Endothelial cell of umbilical vein (primary cell): ENCODE data around the gene LRP1B. TPM values are rescaled to one million over a fixed set of nuclear protein-coding genes. Genes with fewer than 3 reads are reported as not detected.

Experiments
- BruUV-seq: library from RNA; stranded (reverse); fragments of 400-500 nt; replicated peaks from 2 replicates; lab custom pipeline; 2021; lab: Mats Ljungman, UMichigan
- CTCF ChIA-PET: fragments of 300-600, 350-600 bp; sonication (Branson Sonifier 250); formaldehyde crosslinking; loops from one replicate; lab custom pipeline; 2021; ENCODE audit warnings: antibody characterized with exemption, inconsistent platforms; lab: Charles Lee
- POLR2A ChIA-PET: fragments of 300-600, 350-600 bp; sonication (Branson Sonifier 250); formaldehyde crosslinking; loops from one replicate; lab custom pipeline; 2021; ENCODE audit warnings: antibody characterized with exemption, inconsistent platforms; lab: Charles Lee
- DNase-seq: peaks from one replicate; pipeline ENCODE4 v3.0.0-alpha.2; 2011; ENCODE audit warnings: low read depth, low spot score
- FAIRE-seq: peaks from 2 replicates; lab custom pipeline; 2011; peaks lifted over from hg19 to GRCh38; lab: Jason Lieb, UNC
- H2AFZ ChIP-seq: 2 replicates; pipeline ENCODE4 v1.6.0; 2012; ENCODE audit warnings: low read depth, low read length, control low read depth, inconsistent platforms
- H3K27ac ChIP-seq: 2 replicates; pipeline ENCODE4 v1.5.1; 2011; ENCODE audit warnings: low read depth, mild to moderate bottlenecking, control low read depth, low read length, moderate library complexity; ENCODE audit not compliant: insufficient read depth
- H3K27me3 ChIP-seq, 2 experiments: 2 replicates each; pipeline versions ENCODE4 v1.6.0 to v1.6.1; 2011; ENCODE audit warnings: low read length in 2 of 2, mixed read lengths in 1 of 2; ENCODE audit not compliant: control insufficient read depth in 2 of 2, insufficient read depth in 2 of 2
- H3K36me3 ChIP-seq, 2 experiments: 2 replicates in 1 of 2; 3 replicates in 1 of 2; pipeline ENCODE4 v1.5.1; 2011; ENCODE audit warnings: low read length in 2 of 2, mild to moderate bottlenecking in 1 of 2, moderate library complexity in 1 of 2; ENCODE audit not compliant: control insufficient read depth in 2 of 2, insufficient read depth in 2 of 2; ENCODE audit errors: extremely low read depth in 1 of 2
- H3K4me1 ChIP-seq: 3 replicates; pipeline ENCODE4 v1.5.1; 2011; ENCODE audit warnings: mild to moderate bottlenecking, low read length; ENCODE audit not compliant: control insufficient read depth, insufficient read depth; ENCODE audit errors: extremely low read depth
- H3K4me2 ChIP-seq: 2 replicates; pipeline ENCODE4 v1.6.1; 2011; ENCODE audit warnings: low read length, control low read depth, mixed read lengths; ENCODE audit not compliant: insufficient read depth
- H3K4me3 ChIP-seq, 3 experiments: fragments of 200-600 bp in 1 of 3; sonication (generic), shearing (Covaris generic) in 1 of 3; replicated peaks in 1 of 3; 2 replicates each; pipeline ENCODE4 v1.5.1; 2011 to 2016; ENCODE audit warnings: control low read depth in 3 of 3, low read length in 3 of 3, mild to moderate bottlenecking in 2 of 3, inconsistent platforms in 1 of 3, low read depth in 1 of 3, moderate library complexity in 1 of 3; ENCODE audit not compliant: insufficient read depth in 1 of 3
- H3K79me2 ChIP-seq: 2 replicates; pipeline ENCODE4 v1.6.0; 2012; ENCODE audit warnings: low read length, inconsistent platforms; ENCODE audit not compliant: control insufficient read depth, insufficient read depth
- H3K9ac ChIP-seq: replicated peaks from 2 replicates; pipeline ENCODE3; 2011; ENCODE audit warnings: low read length, control low read depth; ENCODE audit not compliant: insufficient read depth; ENCODE audit errors: extremely low read depth
- H3K9me1 ChIP-seq: replicated peaks from 3 replicates; pipeline ENCODE4 v1.6.0; 2011; ENCODE audit warnings: mild to moderate bottlenecking, low read length; ENCODE audit not compliant: control insufficient read depth, insufficient read depth; ENCODE audit errors: extremely low read depth
- H3K9me3 ChIP-seq: replicated peaks from 2 replicates; pipeline ENCODE4 v1.5.1; 2012; ENCODE audit warnings: low read length, inconsistent platforms; ENCODE audit not compliant: control insufficient read depth, insufficient read depth
- H4K20me1 ChIP-seq: replicated peaks from 2 replicates; pipeline ENCODE3; 2011; ENCODE audit warnings: mild to moderate bottlenecking, low read length; ENCODE audit not compliant: control insufficient read depth, insufficient read depth; ENCODE audit errors: extremely low read depth
- EZH2 ChIP-seq: IDR thresholded peaks from 2 replicates; pipeline ENCODE4 v1.6.1; 2012; ENCODE audit warnings: borderline replicate concordance, low read depth, mild to moderate bottlenecking, moderate library complexity, low read length, inconsistent platforms; ENCODE audit not compliant: severe bottlenecking
- FOS ChIP-seq: IDR thresholded peaks from 2 replicates; pipeline ENCODE4 v1.6.1; 2011; ENCODE audit warnings: mild to moderate bottlenecking, low read length, moderate library complexity, borderline replicate concordance; ENCODE audit not compliant: insufficient read depth
- GATA2 ChIP-seq: IDR thresholded peaks from 2 replicates; pipeline ENCODE4 v1.7.0; 2011; ENCODE audit warnings: low read depth, mild to moderate bottlenecking, moderate library complexity, mixed read lengths, low read length; ENCODE audit not compliant: insufficient read length, insufficient read depth
- JUN ChIP-seq: IDR thresholded peaks from 2 replicates; pipeline ENCODE4 v1.6.1; 2011; ENCODE audit warnings: borderline replicate concordance, low read depth; ENCODE audit not compliant: insufficient read length, insufficient read depth
- MYC ChIP-seq: IDR thresholded peaks from one replicate; pipeline ENCODE4 v1.6.1; 2011; ENCODE audit warnings: mild to moderate bottlenecking, low read depth, low read length
- POLR2A ChIP-seq: IDR thresholded peaks from 2 replicates; pipeline ENCODE4 v1.6.1; 2012; ENCODE audit warnings: low read depth, mild to moderate bottlenecking, control low read depth, low read length
- POLR2AphosphoS5 ChIP-seq: IDR thresholded peaks from 2 replicates; pipeline ENCODE4 v1.6.1; 2012; ENCODE audit warnings: low read depth, mild to moderate bottlenecking, control low read depth, low read length, moderate library complexity; ENCODE audit not compliant: insufficient read depth
- dilution Hi-C: fragments of 300-500 bp; cut with MboI; formaldehyde crosslinking; loops from one replicate; pipeline ENCODE4 v1.15.0; 2019; ENCODE audit warnings: low sequenced_read_pairs; ENCODE audit not compliant: extremely low pct_ligation_motif_present
- intact Hi-C: fragments of 100-400 bp; cut with micrococcal nuclease; formaldehyde crosslinking; loops from one replicate; pipeline ENCODE4 v1.10.0; 2022
- polyA plus RNA-seq, 4 experiments: library from polyadenylated mRNA; depleted of rRNA in 3 of 4; stranded (reverse) in 3 of 4; unstranded in 1 of 4; fragments of >200 nt; gene quantifications; 2 replicates each; pipeline versions ENCODE4 v1.2.1 to v1.2.3, GENCODE V29; 2011 to 2012; ENCODE audit warnings: missing spikeins in 1 of 4
- total RNA-seq: library from RNA; stranded (reverse); gene quantifications from 2 replicates; pipeline ENCODE4 v1.2.3, GENCODE V29; 2021
- TF ChIP-seq, protein P1 (sequence below), 2 donors: IDR thresholded peaks; 1 replicate in 1 of 2; 2 replicates in 1 of 2; pipeline ENCODE4 v1.5.1; 2011; ENCODE audit warnings: low read length in 2 of 2, mild to moderate bottlenecking in 2 of 2, moderate library complexity in 2 of 2, control low read depth in 1 of 2, inconsistent platforms in 1 of 2, low read depth in 1 of 2; ENCODE audit not compliant: insufficient read depth in 1 of 2; ENCODE audit errors: extremely low read depth in 1 of 2
- TF ChIP-seq, protein P2 (sequence below): IDR thresholded peaks from 2 replicates; pipeline ENCODE4 v1.6.1; 2011; ENCODE audit not compliant: insufficient read depth, insufficient read length

Gene LRP1B
- total and polyA plus RNA-seq, 2 donors (not counting 3 experiments of a cell fraction or from before 2014, with no cell fraction given) = 0.03 to 0.07 TPM

DNA sequence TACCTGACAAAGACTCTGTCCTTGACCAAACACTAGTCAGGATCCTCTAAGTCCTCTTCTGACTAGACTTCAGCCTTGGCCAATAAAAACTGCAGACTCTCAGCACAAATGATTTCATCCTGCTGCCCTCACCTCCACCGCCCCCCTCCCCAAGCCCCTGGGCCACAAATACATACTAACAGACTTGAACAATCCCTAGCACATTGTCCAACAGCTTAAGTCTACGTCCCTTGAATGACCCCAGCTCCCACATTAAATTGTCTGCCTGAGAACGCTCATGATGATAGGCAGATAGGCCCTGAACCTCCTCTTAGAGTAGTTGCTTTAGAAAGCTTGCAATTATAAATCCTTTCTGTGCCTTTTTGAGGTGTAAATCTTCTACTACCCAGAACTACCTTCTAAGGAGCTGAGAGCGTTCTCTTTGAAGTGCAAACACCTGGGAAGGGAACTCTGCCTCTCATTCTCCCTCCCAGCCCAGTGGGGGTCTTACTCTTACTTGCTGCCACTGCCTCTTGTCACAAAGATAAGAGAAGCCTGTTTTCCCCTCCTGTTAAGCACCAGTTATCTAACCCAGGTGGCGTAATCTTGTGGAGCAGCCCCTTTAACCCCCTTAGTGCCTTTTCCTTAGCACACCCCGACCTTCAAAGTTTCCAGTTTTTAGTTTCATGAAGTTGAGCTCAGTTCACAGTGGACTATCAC, 1225.6 kb downstream of the LRP1B start:
- no peak overlapping the region for H3K4me3 ChIP-seq
- H3K4me1 ChIP-seq = no peaks in the 10 kb centered on the region
- H3K9me3 ChIP-seq = no peaks in the 10 kb centered on the region
- H3K4me2 ChIP-seq = no peak overlapping the region
- H3K27me3 ChIP-seq = peaks cover 0 to 2% of the 10 kb centered on the region in 2 experiments
- FAIRE-seq = no peak
- TF ChIP-seq, protein P1, sequence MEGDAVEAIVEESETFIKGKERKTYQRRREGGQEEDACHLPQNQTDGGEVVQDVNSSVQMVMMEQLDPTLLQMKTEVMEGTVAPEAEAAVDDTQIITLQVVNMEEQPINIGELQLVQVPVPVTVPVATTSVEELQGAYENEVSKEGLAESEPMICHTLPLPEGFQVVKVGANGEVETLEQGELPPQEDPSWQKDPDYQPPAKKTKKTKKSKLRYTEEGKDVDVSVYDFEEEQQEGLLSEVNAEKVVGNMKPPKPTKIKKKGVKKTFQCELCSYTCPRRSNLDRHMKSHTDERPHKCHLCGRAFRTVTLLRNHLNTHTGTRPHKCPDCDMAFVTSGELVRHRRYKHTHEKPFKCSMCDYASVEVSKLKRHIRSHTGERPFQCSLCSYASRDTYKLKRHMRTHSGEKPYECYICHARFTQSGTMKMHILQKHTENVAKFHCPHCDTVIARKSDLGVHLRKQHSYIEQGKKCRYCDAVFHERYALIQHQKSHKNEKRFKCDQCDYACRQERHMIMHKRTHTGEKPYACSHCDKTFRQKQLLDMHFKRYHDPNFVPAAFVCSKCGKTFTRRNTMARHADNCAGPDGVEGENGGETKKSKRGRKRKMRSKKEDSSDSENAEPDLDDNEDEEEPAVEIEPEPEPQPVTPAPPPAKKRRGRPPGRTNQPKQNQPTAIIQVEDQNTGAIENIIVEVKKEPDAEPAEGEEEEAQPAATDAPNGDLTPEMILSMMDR (IDR thresholded peaks at IDR 0.05; ENCODE audit: extremely low read depth in 1 of 2, insufficient read depth in 1 of 2, low read depth in 1 of 2, low read length in 2 of 2) = no peak
- TF ChIP-seq, protein P2, sequence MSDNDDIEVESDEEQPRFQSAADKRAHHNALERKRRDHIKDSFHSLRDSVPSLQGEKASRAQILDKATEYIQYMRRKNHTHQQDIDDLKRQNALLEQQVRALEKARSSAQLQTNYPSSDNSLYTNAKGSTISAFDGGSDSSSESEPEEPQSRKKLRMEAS = no peak
- no peak for TF ChIP-seq MYC
- no peak for TF ChIP-seq FOS
- TF ChIP-seq POLR2A = no peak
- no peak for TF ChIP-seq EZH2
- no peak for TF ChIP-seq JUN
- TF ChIP-seq GATA2 = no peak
- no peak for TF ChIP-seq POLR2AphosphoS5
- intact Hi-C loops (no loop called here), dilution Hi-C loops (no loop called here)
- POLR2A ChIA-PET = no interaction called here
- H3K9me1 ChIP-seq = no peaks in the 10 kb centered on the region
- CTCF ChIA-PET = interaction anchor here (0.7 kb wide), 2 partner anchors 28 to 650 kb away, joined by 3 read pairs; no protein-coding TSS in a partner anchor
- H4K20me1 ChIP-seq = no peaks in the 10 kb centered on the region
- DNase-seq = no peak
- no peak overlapping the region for H3K27ac ChIP-seq
- BruUV-seq = no TSS peak
- no peak overlapping the region for H3K9ac ChIP-seq
- H2AFZ ChIP-seq = no peak overlapping the region
- no peaks in the 10 kb centered on the region for H3K36me3 ChIP-seq
- H3K79me2 ChIP-seq = no peaks in the 10 kb centered on the region
